Measurements from ENCODE around the gene LRRC61.
"Not testable (repeated sequence)": the region's sequence is repeated elsewhere in the genome, so short reads cannot be mapped to it uniquely, and the experiment has no call there.

The LRRC61 gene

DNA sequence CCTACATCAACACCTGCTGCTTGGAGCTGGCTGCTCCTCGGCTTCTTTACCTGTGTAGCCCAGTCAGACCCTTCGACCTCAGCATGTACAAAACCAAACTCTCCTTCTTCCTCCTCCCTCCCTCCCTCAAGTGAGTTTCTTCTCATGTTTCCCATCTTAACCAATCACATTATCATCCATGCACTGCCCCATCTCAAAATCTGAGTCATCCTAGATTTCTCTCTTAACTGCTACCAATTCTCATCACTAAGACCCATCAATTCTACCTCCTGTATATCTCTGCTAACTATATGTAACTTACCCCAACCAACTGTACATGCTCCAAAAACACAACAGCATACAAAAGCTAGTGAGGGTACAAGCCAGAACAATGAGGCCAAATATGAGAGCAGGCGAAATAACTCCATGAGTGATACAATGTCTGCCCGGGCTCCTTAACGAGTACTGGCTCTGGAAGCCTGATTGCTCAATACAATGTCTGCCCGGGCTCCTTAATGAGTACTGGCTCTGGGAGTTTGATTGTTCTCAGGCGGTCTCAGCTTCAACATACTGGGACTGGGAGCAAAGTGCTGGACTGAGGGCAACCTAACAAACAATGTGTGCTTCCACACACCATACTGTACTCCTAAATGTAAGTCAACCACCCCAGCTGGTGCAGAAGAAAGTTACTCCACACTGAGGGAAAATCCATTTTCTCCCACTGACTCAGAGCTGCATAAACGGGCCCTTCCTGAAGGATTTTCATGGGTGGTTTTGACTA, 18.5 kb upstream of the LRRC61 start:
- not testable (repeated sequence) for DNase-seq (ENCODE audit: extremely low read depth, low read depth)

GRCh38 chr7:150305259-150305902, 17.8 kb upstream of the LRRC61 start:
- not testable (repeated sequence) for DNase-seq (ENCODE audit: extremely low read depth, low read depth)

- DNase-seq (ENCODE audit: extremely low read depth, low read depth): not testable (repeated sequence)
Observed at GRCh38 chr7:150305903-150306284, 17.3 kb upstream of the LRRC61 start.

- DNase-seq (ENCODE audit: extremely low read depth, low read depth): not testable (repeated sequence)
Observed at GRCh38 chr7:150306377-150306776, 16.8 kb upstream of the LRRC61 start.

- TF ChIP-seq CTCF (IDR thresholded peaks at IDR 0.05; ENCODE audit: low read depth, low read length): no peak
- DNase-seq (ENCODE audit: extremely low read depth, low read depth): no peak
Observed at GRCh38 chr7:150307129-150307528, 16.0 kb upstream of the LRRC61 start.

- TF ChIP-seq CTCF (IDR thresholded peaks at IDR 0.05; ENCODE audit: low read depth, low read length): no peak
- no peak for DNase-seq (ENCODE audit: extremely low read depth, low read depth)
Observed at GRCh38 chr7:150307904-150308303, 15.3 kb upstream of the LRRC61 start.

DNA sequence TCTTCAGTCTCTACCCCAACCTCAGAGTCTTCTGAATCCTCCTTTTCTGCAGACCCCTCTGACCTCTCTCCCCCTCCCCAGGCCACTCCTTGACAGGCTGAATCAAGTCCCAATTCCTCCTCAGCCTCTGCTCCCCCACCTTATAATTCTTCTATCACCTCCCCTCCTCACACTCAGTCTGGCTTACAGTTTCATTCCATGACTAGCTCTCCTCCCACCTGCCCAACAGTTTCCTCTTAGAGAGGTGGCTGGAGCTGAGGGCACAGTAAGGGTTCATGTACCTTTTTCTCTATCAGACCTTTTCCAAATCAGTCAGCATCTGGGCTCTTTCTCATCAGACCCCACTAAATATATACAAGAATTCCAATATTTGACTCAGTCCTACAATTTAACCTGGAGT, 14.6 kb upstream of the LRRC61 start:
- no peak for TF ChIP-seq CTCF (IDR thresholded peaks at IDR 0.05; ENCODE audit: low read depth, low read length)
- DNase-seq (ENCODE audit: extremely low read depth, low read depth): no peak

GRCh38 chr7:150311146-150311545, 12.0 kb upstream of the LRRC61 start:
- TF ChIP-seq CTCF (IDR thresholded peaks at IDR 0.05; ENCODE audit: low read depth, low read length): no peak

GRCh38 chr7:150311711-150312110, 11.4 kb upstream of the LRRC61 start:
- no peak for DNase-seq (ENCODE audit: extremely low read depth, low read depth)
- no peak for TF ChIP-seq CTCF (IDR thresholded peaks at IDR 0.05; ENCODE audit: low read depth, low read length)

More at GRCh38 chr7:150311146-150311545, 12.0 kb upstream of the LRRC61 start:
- no peak for DNase-seq (ENCODE audit: extremely low read depth, low read depth)

DNA sequence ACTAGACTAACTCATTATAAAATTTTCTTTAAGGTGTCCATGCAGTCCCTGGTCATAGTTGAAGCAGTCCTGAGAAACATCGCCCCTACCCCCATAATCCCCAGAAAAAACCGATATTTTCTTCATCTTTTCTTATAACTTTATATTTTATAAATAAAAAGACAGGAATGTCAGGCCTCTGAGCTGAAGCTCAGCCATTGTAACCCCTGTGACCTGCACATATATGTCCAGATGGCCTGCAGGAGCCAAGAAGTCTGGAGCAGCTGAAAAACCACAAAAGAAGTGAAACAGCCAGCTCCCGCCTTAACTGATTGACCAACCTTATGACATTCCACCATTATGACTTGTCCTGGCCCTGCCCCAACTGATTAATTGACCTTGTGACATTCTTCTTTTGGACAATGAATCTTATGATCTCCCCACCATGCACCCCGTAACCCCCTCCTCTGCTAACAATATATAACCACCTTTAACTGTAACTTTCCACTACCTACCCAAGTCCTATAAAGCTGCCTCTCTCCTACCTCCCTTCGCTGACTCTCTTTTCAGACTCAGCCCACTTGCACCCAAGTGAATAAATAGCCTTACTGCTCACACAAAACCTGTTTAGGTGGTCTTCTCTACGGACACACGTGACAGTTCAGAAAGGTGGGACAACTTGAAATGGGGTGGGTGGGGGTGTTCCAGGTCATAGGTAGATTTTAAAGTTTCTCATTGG, 10.3 kb upstream of the LRRC61 start:
- not testable (repeated sequence) for DNase-seq (ENCODE audit: extremely low read depth, low read depth)
